WERI-Rb-1 (cell line): ENCODE data around the gene IFT88.

Experiments
- DNase-seq: peaks from one replicate; pipeline ENCODE4 v3.0.0-alpha.2; 2020
- H3K27ac ChIP-seq: fragments of 250-450 bp; sonication (Bioruptor Pico); 2 replicates; pipeline ENCODE4 v1.5.1; 2020; ENCODE audit warnings: mild to moderate bottlenecking, moderate library complexity
- H3K27me3 ChIP-seq: fragments of 250-450 bp; sonication (Bioruptor Pico); 2 replicates; pipeline ENCODE4 v1.5.1; 2021; ENCODE audit warnings: mild to moderate bottlenecking, low read depth, moderate library complexity; ENCODE audit not compliant: insufficient read depth, severe bottlenecking
- H3K36me3 ChIP-seq: fragments of 250-450 bp; sonication (Bioruptor Pico); 2 replicates; pipeline ENCODE4 v1.5.1; 2020; ENCODE audit warnings: mild to moderate bottlenecking, moderate library complexity
- H3K4me3 ChIP-seq: 2 replicates; pipeline ENCODE4 v1.5.1; 2011; ENCODE audit warnings: low read depth, mild to moderate bottlenecking, control low read depth, low read length
- H3K9me3 ChIP-seq: fragments of 250-450 bp; sonication (Bioruptor Pico); 2 replicates; pipeline ENCODE4 v1.5.1; 2021; ENCODE audit warnings: mild to moderate bottlenecking, moderate library complexity; ENCODE audit not compliant: severe bottlenecking
- TF ChIP-seq, protein P1 (sequence below): IDR thresholded peaks from 2 replicates; pipeline ENCODE4 v1.5.1; 2011; ENCODE audit warnings: low read depth, mild to moderate bottlenecking, control low read depth, inconsistent platforms, low read length

The IFT88 gene

DNA sequence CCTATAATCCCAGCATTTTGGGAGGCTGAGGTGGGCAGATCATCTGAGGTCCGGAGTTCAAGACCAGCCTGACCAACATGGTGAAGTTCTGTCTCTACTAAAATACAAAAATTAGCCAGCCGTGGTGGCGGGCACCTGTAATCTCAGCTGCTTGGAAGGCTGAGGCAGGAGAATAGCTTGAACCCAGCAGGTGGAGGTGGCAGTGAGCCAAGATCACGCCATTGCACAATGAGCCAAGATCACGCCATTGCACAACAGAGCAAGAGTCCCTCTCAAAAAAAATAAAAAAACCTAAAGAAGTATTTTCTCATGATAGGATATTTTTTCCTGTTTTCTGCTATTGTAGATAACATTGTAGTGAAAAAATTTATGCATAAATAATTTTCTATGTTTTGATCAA lies 13.3 kb downstream of the IFT88 start:
- TF ChIP-seq, protein P1, sequence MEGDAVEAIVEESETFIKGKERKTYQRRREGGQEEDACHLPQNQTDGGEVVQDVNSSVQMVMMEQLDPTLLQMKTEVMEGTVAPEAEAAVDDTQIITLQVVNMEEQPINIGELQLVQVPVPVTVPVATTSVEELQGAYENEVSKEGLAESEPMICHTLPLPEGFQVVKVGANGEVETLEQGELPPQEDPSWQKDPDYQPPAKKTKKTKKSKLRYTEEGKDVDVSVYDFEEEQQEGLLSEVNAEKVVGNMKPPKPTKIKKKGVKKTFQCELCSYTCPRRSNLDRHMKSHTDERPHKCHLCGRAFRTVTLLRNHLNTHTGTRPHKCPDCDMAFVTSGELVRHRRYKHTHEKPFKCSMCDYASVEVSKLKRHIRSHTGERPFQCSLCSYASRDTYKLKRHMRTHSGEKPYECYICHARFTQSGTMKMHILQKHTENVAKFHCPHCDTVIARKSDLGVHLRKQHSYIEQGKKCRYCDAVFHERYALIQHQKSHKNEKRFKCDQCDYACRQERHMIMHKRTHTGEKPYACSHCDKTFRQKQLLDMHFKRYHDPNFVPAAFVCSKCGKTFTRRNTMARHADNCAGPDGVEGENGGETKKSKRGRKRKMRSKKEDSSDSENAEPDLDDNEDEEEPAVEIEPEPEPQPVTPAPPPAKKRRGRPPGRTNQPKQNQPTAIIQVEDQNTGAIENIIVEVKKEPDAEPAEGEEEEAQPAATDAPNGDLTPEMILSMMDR, result no peak
- no peak for DNase-seq
- no peak overlapping the region for H3K4me3 ChIP-seq
- no peak overlapping the region for H3K27ac ChIP-seq
- peaks cover 5% of the 10 kb centered on the region for H3K9me3 ChIP-seq
- H3K36me3 ChIP-seq, result peaks cover 17% of the 10 kb centered on the region
- no peaks in the 10 kb centered on the region for H3K27me3 ChIP-seq

DNA sequence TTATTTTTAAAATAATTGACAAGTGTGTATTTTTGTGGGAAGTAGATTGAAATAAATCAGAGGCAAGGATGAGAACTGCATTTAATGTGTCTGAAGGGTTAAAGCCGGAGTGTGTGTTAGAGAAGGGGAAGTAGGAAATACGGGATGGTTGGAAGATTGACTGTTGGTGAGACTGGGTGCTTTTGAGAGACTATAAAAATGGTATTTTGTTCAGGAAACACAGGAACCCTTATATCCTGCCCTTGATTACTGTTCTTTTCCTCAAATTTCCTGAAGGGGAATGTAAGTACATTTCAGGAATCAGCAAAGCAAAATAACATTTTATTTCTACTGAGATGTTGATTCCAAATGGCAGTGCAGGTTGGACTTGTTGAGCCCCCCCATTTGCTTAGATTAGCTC lies 15.1 kb downstream of the IFT88 start:
- DNase-seq, result no peak

DNA sequence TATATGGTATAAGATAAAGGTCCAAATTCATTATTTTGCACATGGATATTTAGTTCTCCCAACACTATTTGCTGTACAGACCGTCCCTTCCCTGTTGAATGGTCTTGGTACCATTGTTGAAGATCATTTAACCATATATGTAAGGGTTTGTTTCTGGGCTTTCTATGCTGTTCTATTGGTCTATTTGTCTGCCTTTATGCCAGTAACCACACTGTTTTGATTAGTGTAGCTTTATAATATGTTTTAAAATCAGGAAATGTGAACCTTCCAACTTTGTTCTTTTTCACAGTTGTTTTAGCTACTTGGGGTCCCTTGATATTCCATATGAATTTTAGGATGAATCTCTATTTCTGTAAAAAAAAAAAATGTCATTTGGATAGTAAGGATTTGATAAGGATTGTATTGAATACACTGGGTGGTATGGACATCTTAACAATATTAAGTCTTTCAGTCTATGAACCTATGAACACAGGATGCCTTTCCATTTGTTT lies 16.9 kb downstream of the IFT88 start:
- TF ChIP-seq, protein P1, result no peak
- Histone ChIP-seq H3K4me3 (no peak overlapping the region), H3K9me3 (peaks cover 3% of the 10 kb centered on the region), H3K36me3 (peaks cover 12% of the 10 kb centered on the region), H3K27ac (no peak overlapping the region), H3K27me3 (no peaks in the 10 kb centered on the region)
- no peak for DNase-seq

More for the DNA sequence above, 15.1 kb downstream of the IFT88 start:
- Histone ChIP-seq H3K36me3 (peaks cover 17% of the 10 kb centered on the region), H3K27ac (no peak overlapping the region), H3K9me3 (peaks cover 5% of the 10 kb centered on the region), H3K27me3 (no peaks in the 10 kb centered on the region), H3K4me3 (no peak overlapping the region)
- TF ChIP-seq, protein P1, result no peak

DNA sequence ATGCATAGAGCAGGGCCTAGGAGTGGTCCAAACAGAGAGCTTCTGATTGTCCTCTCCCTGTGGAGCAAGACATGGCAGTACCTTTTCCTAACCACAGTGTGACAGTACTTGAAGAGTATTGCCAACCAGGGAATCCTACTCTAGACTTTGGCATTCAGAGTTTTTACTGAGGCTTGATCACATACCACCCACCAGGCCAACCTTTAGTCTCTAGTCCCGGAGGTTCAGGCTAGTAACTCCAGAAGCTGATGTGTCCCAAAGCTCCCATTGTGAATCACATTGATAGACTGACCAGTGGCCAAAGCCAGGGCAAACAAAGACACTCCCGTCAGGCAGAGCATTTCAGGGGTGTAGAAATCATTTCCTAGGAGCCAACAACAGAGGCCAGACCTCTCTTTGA lies 18.4 kb downstream of the IFT88 start:
- peaks cover 12% of the 10 kb centered on the region for H3K36me3 ChIP-seq
- TF ChIP-seq, protein P1, result no peak
- H3K27ac ChIP-seq, result no peak overlapping the region
- DNase-seq, result no peak
- no peaks in the 10 kb centered on the region for H3K27me3 ChIP-seq
- no peak overlapping the region for H3K4me3 ChIP-seq
- peaks cover 3% of the 10 kb centered on the region for H3K9me3 ChIP-seq

DNA sequence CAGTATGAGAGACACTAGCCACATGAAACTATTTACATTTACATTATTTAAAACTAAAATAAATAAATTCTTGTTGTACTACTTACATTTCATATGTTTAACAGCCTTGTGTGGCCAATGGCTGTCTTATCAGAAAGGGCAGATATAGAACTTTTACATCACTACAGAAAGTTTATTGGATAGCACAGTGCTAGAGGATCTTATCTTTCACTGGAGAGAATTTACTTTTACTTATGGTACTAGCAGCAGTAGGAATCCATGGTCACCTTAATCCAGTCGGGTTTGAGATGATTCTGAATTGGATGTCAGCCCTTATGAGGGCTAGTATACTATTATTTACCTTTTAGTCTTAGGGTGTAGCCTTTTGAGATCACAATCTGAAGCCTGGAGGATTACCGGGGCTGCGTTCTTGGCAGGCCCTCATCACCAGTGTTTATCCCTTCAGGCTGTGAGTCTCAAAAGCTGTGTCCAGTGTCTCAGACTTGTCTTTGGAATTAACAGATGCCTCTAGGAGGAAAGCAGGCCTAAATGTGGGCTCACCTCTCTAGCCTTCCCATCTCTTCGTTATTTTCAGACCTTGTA lies 21.7 kb downstream of the IFT88 start:
- Histone ChIP-seq H3K4me3 (no peak overlapping the region), H3K27me3 (no peaks in the 10 kb centered on the region), H3K27ac (no peak overlapping the region), H3K9me3 (peaks cover 3% of the 10 kb centered on the region), H3K36me3 (peaks cover 5% of the 10 kb centered on the region; the same call in 1 of the 2 replicates)
- DNase-seq, result peak; percentile 60
- TF ChIP-seq, protein P1, result no peak

DNA sequence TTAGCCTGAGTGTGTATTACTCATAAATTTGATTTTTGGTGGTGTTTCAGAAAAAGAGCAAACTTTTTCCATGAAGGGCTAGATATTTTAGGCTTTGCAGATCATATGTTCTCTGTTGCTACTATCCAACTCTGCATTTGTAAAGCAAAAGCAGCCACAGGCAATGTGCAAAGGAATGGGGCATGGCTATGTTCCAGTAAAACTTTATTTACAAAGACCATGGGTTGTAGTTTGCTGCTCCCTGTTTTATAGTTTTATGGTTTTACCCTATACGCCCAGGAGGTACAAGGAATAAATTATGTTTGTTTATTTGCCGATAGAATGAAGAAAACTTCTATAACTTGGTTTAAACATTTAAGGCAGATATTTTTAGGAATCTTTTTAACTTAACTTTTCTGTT lies 23.6 kb downstream of the IFT88 start:
- TF ChIP-seq, protein P1, result no peak
- Histone ChIP-seq H3K9me3 (no peaks in the 10 kb centered on the region), H3K27ac (no peak overlapping the region), H3K27me3 (no peaks in the 10 kb centered on the region), H3K36me3 (no peaks in the 10 kb centered on the region), H3K4me3 (no peak overlapping the region)
- DNase-seq, result no peak
